ENCODE measurements around the gene TMED4.

Gene TMED4

DNA sequence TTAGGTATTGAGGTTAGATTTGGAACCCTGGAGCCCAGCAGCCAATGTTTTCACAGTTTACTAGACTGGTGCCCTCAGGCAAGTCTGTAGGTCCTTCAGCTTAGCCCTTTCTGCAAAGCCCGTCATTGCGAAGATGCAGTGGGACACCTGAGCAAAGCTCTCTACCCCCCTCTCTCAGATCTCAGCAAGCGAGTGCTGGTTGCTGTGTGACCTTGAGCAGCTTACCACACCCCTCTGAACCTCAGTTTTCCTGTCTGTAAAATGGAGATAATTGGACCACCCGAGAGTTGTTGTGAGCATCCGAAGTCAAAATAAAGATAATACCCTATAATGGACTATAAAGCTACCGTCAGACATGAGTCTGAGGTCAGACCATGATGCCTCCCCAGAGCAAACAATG lies 44.6 kb downstream of the TMED4 start:
- TF ChIP-seq SUZ12 (IDR thresholded peaks at IDR 0.05; ENCODE audit: extremely low read depth, insufficient read depth, insufficient read length), result no peak
- TF ChIP-seq YY1 (IDR thresholded peaks at IDR 0.05; ENCODE audit: insufficient read depth, insufficient read length), result no peak
- no peak for TF ChIP-seq ZNF274 (IDR thresholded peaks at IDR 0.05; ENCODE audit: low read depth, low read length)
- H3K4me1 ChIP-seq (ENCODE audit: insufficient read depth, insufficient read length), result no peaks in the 10 kb centered on the region
- H3K4me3 ChIP-seq (ENCODE audit: insufficient read length, low read depth), result no peak overlapping the region
- H3K27me3 ChIP-seq (ENCODE audit: insufficient read depth, insufficient read length), result no peaks in the 10 kb centered on the region
- no peak overlapping the region for H3K9ac ChIP-seq (ENCODE audit: insufficient read length, low read depth)
- H3K36me3 ChIP-seq (ENCODE audit: insufficient read depth, insufficient read length, low read length), result no peaks in the 10 kb centered on the region
- no peak for DNase-seq (ENCODE audit: low read depth, low spot score)
- no peaks in the 10 kb centered on the region for H3K9me3 ChIP-seq (ENCODE audit: insufficient read depth, low read length)

DNA sequence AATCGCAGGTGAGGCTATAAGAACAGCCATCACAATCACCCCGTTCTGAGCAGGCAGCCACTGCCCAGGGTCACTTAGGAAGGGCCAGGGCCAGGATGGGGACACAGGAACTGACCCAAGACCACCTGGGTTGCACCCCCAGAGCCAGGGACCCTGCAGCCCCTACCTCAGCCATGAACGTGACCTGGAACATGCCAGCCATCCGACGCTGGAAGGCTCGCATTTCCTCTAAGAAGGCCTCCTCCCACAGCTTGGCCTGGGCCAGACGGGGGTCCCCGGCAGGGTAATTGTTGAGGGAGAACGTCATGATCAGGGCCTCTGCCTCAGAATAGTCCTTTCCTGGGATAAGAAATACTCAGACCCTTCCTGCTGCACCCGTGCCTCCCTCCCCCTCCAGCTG lies 45.9 kb downstream of the TMED4 start:
- Histone ChIP-seq H3K36me3 (ENCODE audit: insufficient read depth, insufficient read length, low read length) (no peaks in the 10 kb centered on the region), H3K4me1 (ENCODE audit: insufficient read depth, insufficient read length) (no peaks in the 10 kb centered on the region), H3K4me3 (ENCODE audit: insufficient read length, low read depth) (no peak overlapping the region), H3K9ac (ENCODE audit: insufficient read length, low read depth) (no peak overlapping the region), H3K27me3 (ENCODE audit: insufficient read depth, insufficient read length) (no peaks in the 10 kb centered on the region), H3K9me3 (ENCODE audit: insufficient read depth, low read length) (no peaks in the 10 kb centered on the region)
- DNase-seq (ENCODE audit: low read depth, low spot score), result no peak
- TF ChIP-seq YY1 (IDR thresholded peaks at IDR 0.05; ENCODE audit: insufficient read depth, insufficient read length) (no peak), SUZ12 (IDR thresholded peaks at IDR 0.05; ENCODE audit: extremely low read depth, insufficient read depth, insufficient read length) (no peak), ZNF274 (IDR thresholded peaks at IDR 0.05; ENCODE audit: low read depth, low read length) (no peak)

DNA sequence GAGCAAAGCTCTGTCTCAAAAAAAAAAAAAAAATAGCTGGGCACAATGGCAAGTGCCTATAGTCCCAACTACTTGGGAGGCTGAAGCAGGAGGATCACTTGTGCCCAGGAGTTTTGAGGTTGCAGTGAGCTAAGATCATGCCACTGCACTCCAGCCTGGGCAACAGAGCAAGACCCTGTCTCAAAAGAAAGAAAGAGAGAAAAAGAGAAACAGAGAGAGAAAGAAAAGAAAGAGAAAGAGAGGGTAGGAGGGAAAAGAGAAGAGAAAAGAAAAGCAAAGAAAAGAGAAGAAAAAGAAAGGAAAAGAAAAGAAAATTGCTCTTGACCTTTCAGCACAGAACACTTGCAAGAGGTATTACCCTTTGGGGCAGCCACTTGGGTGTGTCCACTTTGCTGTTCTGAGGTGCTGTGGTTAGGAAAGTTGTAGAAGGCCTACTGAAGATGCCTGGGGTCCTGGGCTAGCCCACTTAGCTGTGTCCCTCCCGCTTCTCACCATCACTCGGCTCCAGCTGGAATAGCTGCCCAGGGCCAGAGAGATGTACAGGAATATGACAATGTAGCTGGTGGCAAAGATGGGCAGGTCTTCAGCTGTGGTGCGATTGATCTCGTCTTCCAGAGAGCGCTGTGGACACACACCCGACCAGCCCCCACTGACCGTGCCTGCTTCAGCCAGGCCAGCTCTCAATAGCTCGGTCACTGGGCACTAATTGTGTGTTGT lies 46.5 kb downstream of the TMED4 start:
- no peak for DNase-seq (ENCODE audit: low read depth, low spot score)

GRCh38 chr7:44534501-44534900 lies 47.5 kb downstream of the TMED4 start:
- H3K4me3 ChIP-seq (ENCODE audit: insufficient read length, low read depth), result no peak overlapping the region
- no peaks in the 10 kb centered on the region for H3K4me1 ChIP-seq (ENCODE audit: insufficient read depth, insufficient read length)
- TF ChIP-seq SUZ12 (IDR thresholded peaks at IDR 0.05; ENCODE audit: extremely low read depth, insufficient read depth, insufficient read length) (no peak), ZNF274 (IDR thresholded peaks at IDR 0.05; ENCODE audit: low read depth, low read length) (no peak), YY1 (IDR thresholded peaks at IDR 0.05; ENCODE audit: insufficient read depth, insufficient read length) (no peak)
- H3K9ac ChIP-seq (ENCODE audit: insufficient read length, low read depth), result no peak overlapping the region
- H3K27me3 ChIP-seq (ENCODE audit: insufficient read depth, insufficient read length), result no peaks in the 10 kb centered on the region
- no peaks in the 10 kb centered on the region for H3K9me3 ChIP-seq (ENCODE audit: insufficient read depth, low read length)
- peak; percentile 73 for DNase-seq (ENCODE audit: low read depth, low spot score)
- H3K36me3 ChIP-seq (ENCODE audit: insufficient read depth, insufficient read length, low read length), result no peaks in the 10 kb centered on the region

More for the DNA sequence above, 46.5 kb downstream of the TMED4 start:
- Histone ChIP-seq H3K9me3 (ENCODE audit: insufficient read depth, low read length) (no peaks in the 10 kb centered on the region), H3K4me1 (ENCODE audit: insufficient read depth, insufficient read length) (no peaks in the 10 kb centered on the region), H3K4me3 (ENCODE audit: insufficient read length, low read depth) (no peak overlapping the region), H3K36me3 (ENCODE audit: insufficient read depth, insufficient read length, low read length) (no peaks in the 10 kb centered on the region), H3K9ac (ENCODE audit: insufficient read length, low read depth) (no peak overlapping the region), H3K27me3 (ENCODE audit: insufficient read depth, insufficient read length) (no peaks in the 10 kb centered on the region)
- TF ChIP-seq ZNF274 (IDR thresholded peaks at IDR 0.05; ENCODE audit: low read depth, low read length), result no peak
- TF ChIP-seq SUZ12 (IDR thresholded peaks at IDR 0.05; ENCODE audit: extremely low read depth, insufficient read depth, insufficient read length), result no peak
- TF ChIP-seq YY1 (IDR thresholded peaks at IDR 0.05; ENCODE audit: insufficient read depth, insufficient read length), result no peak

- DNase-seq (ENCODE audit: low read depth, low spot score), result no peak
- no peaks in the 10 kb centered on the region for H3K9me3 ChIP-seq (ENCODE audit: insufficient read depth, low read length)
Observed at GRCh38 chr7:44534087-44534486, 47.9 kb downstream of the TMED4 start.

GRCh38 chr7:44533301-44534055 lies 48.6 kb downstream of the TMED4 start:
- no peaks in the 10 kb centered on the region for H3K36me3 ChIP-seq (ENCODE audit: insufficient read depth, insufficient read length, low read length)
- TF ChIP-seq SUZ12 (IDR thresholded peaks at IDR 0.05; ENCODE audit: extremely low read depth, insufficient read depth, insufficient read length) (no peak), ZNF274 (IDR thresholded peaks at IDR 0.05; ENCODE audit: low read depth, low read length) (no peak), YY1 (IDR thresholded peaks at IDR 0.05; ENCODE audit: insufficient read depth, insufficient read length) (no peak)
- no peaks in the 10 kb centered on the region for H3K9me3 ChIP-seq (ENCODE audit: insufficient read depth, low read length)
- no peak overlapping the region for H3K9ac ChIP-seq (ENCODE audit: insufficient read length, low read depth)
- no peak overlapping the region for H3K4me3 ChIP-seq (ENCODE audit: insufficient read length, low read depth)
- DNase-seq (ENCODE audit: low read depth, low spot score), result no peak
- no peaks in the 10 kb centered on the region for H3K4me1 ChIP-seq (ENCODE audit: insufficient read depth, insufficient read length)
- H3K27me3 ChIP-seq (ENCODE audit: insufficient read depth, insufficient read length), result no peaks in the 10 kb centered on the region

More at GRCh38 chr7:44534087-44534486, 47.9 kb downstream of the TMED4 start:
- H3K27me3 ChIP-seq (ENCODE audit: insufficient read depth, insufficient read length), result no peaks in the 10 kb centered on the region
- no peak overlapping the region for H3K4me3 ChIP-seq (ENCODE audit: insufficient read length, low read depth)
- TF ChIP-seq SUZ12 (IDR thresholded peaks at IDR 0.05; ENCODE audit: extremely low read depth, insufficient read depth, insufficient read length) (no peak), ZNF274 (IDR thresholded peaks at IDR 0.05; ENCODE audit: low read depth, low read length) (no peak), YY1 (IDR thresholded peaks at IDR 0.05; ENCODE audit: insufficient read depth, insufficient read length) (no peak)
- no peaks in the 10 kb centered on the region for H3K4me1 ChIP-seq (ENCODE audit: insufficient read depth, insufficient read length)
- no peaks in the 10 kb centered on the region for H3K36me3 ChIP-seq (ENCODE audit: insufficient read depth, insufficient read length, low read length)
- no peak overlapping the region for H3K9ac ChIP-seq (ENCODE audit: insufficient read length, low read depth)
